Cardiac muscle cell (in vitro differentiated cells and primary cell): ENCODE data around the gene BFSP2. TPM values are rescaled to one million over a fixed set of nuclear protein-coding genes. Genes with fewer than 3 reads are reported as not detected.

Source experiments
- DNase-seq, 2 donors: peaks; one replicate each; pipeline versions ENCODE4 v3.0.0 to v3.0.0-alpha.2; 2010 to 2017; ENCODE audit warnings: low read depth in 1 of 2, low spot score in 1 of 2
- H3K27ac ChIP-seq: fragments of 200-600 bp; sonication (generic); 2 replicates; pipeline ENCODE4 v1.5.1; 2016
- H3K27me3 ChIP-seq: fragments of 200-600 bp; sonication (generic); 2 replicates; pipeline ENCODE4 v1.6.0; 2016; ENCODE audit warnings: control low read depth
- H3K36me3 ChIP-seq: fragments of 200-600 bp; sonication (generic); 2 replicates; pipeline ENCODE4 v1.5.1; 2016; ENCODE audit warnings: control low read depth
- H3K4me1 ChIP-seq: fragments of 200-600 bp; sonication (generic); 2 replicates; pipeline ENCODE4 v1.8.1; 2017; ENCODE audit warnings: low read depth, mild to moderate bottlenecking, mixed run types
- H3K4me3 ChIP-seq: fragments of 200-600 bp; sonication (generic); 2 replicates; pipeline ENCODE4 v1.5.1; 2016; ENCODE audit warnings: mild to moderate bottlenecking
- H3K9me3 ChIP-seq: fragments of 200-600 bp; sonication (generic); 2 replicates; pipeline ENCODE4 v1.5.1; 2017; ENCODE audit warnings: low read depth, mild to moderate bottlenecking, control low read depth
- polyA plus RNA-seq: library from polyadenylated mRNA; unstranded; fragments of >200 nt; fragmentation: Nextera tagmentation; extraction: Ambion mirVana; gene quantifications from 2 replicates; pipeline ENCODE4 v1.2.1, GENCODE V29; 2016
- total RNA-seq: library from RNA; depleted of rRNA; stranded (reverse); fragments of >200 nt; gene quantifications from 2 replicates; pipeline ENCODE4 v1.2.3, GENCODE V29; 2016
- TF ChIP-seq, protein P1 (sequence below): IDR thresholded peaks from 2 replicates; pipeline ENCODE4 v1.5.1; 2012; ENCODE audit warnings: low read depth, mild to moderate bottlenecking, low read length

BFSP2 gene
- total and polyA plus RNA-seq, 2 experiments from 2014 or later: not detected

DNA sequence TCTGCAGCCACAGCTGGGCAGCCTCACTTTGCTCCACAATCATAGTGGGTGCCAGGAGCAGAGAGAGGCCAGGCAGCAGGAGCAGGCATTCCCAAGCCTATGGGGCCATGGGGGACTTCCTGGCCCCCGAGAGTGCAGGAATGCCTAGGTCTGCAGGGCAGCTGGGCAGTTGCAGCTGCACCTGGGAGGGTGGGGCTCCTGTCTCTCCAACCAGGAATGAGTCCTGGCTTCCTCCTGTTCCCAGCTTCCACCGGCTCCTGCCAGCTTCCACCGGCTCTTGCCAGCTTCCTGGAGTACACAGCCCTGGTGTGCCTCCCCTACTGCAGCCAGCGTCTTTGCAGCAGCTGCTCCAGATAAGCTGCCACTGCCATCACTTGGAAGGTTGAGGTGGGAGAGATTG, 87.3 kb downstream of the BFSP2 start:
- no peak for DNase-seq
- Histone ChIP-seq H3K9me3 (no peaks in the 10 kb centered on the region), H3K36me3 (no peaks in the 10 kb centered on the region), H3K4me1 (peaks cover 6% of the 10 kb centered on the region), H3K27me3 (no peaks in the 10 kb centered on the region), H3K4me3 (no peak overlapping the region), H3K27ac (no peak overlapping the region)
- TF ChIP-seq, protein P1, sequence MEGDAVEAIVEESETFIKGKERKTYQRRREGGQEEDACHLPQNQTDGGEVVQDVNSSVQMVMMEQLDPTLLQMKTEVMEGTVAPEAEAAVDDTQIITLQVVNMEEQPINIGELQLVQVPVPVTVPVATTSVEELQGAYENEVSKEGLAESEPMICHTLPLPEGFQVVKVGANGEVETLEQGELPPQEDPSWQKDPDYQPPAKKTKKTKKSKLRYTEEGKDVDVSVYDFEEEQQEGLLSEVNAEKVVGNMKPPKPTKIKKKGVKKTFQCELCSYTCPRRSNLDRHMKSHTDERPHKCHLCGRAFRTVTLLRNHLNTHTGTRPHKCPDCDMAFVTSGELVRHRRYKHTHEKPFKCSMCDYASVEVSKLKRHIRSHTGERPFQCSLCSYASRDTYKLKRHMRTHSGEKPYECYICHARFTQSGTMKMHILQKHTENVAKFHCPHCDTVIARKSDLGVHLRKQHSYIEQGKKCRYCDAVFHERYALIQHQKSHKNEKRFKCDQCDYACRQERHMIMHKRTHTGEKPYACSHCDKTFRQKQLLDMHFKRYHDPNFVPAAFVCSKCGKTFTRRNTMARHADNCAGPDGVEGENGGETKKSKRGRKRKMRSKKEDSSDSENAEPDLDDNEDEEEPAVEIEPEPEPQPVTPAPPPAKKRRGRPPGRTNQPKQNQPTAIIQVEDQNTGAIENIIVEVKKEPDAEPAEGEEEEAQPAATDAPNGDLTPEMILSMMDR: no peak

DNA sequence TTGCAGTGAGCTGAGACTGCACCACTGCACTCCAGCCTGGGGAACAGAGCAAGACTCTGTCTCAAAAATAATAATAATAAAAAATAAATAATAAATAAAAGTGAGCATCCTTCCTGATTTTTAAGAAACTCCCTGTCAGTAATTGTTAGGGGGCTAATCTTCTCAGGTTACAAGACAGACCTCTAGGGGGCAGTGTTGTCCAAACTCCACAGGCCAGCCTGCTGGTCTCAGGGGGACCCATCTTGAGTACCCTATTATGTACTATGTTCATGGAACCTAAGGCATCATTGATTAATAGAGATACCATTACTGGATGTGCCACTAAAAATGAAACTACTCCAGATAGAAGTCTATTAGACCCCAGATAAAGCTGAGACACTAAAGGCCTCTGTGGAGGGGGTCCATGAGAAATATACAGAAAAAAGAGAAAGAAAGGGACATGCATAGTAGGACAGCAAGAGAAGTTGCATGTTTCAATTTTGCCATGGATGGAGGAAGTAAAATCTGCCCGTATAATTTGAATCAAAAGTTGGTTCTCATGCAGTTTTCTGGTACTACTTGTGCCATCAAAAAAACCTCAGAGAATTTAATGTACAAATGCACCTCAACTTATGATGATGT, 88.2 kb downstream of the BFSP2 start:
- Histone ChIP-seq H3K27me3 (no peaks in the 10 kb centered on the region), H3K36me3 (no peaks in the 10 kb centered on the region), H3K9me3 (no peaks in the 10 kb centered on the region), H3K4me3 (no peak overlapping the region), H3K4me1 (peaks cover 6% of the 10 kb centered on the region), H3K27ac (no peak overlapping the region)
- peak in 1 of 2 donors; percentile 54 for DNase-seq
- TF ChIP-seq, protein P1: peak; percentile 59

DNA sequence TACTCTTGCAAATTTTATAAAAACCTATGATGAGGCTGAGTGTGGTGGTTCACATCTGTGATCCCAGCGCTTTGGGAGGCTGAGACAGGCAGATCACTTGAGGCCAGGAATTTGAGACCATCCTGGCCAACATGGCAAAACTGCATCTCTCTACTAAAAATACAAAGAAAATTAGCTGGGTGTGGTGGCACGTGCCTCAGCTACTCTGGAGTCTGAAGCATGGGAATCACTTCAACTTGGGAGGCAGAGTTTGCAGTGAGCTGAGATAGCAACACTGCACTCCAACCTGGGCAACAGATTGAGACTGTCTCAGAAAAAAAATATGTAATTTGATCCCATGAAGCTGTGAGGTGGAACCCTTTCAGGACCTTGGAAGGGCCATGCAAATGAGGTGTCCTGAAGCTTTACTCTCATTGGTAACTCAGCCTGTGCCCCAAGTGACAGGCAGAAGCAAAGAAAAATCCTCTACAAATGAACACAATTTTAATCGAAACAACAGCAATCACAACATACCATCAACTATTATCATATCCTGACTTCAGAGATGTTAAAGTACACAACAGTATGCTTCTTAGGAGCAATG, 89.0 kb downstream of the BFSP2 start:
- H3K36me3 ChIP-seq: no peaks in the 10 kb centered on the region
- TF ChIP-seq, protein P1: no peak
- no peaks in the 10 kb centered on the region for H3K27me3 ChIP-seq
- H3K27ac ChIP-seq: peak overlapping the region; percentile 71
- H3K4me3 ChIP-seq: no peak overlapping the region
- DNase-seq: peak; percentile 73 to 77
- H3K9me3 ChIP-seq: no peaks in the 10 kb centered on the region
- H3K4me1 ChIP-seq: peaks cover 6% of the 10 kb centered on the region

DNA sequence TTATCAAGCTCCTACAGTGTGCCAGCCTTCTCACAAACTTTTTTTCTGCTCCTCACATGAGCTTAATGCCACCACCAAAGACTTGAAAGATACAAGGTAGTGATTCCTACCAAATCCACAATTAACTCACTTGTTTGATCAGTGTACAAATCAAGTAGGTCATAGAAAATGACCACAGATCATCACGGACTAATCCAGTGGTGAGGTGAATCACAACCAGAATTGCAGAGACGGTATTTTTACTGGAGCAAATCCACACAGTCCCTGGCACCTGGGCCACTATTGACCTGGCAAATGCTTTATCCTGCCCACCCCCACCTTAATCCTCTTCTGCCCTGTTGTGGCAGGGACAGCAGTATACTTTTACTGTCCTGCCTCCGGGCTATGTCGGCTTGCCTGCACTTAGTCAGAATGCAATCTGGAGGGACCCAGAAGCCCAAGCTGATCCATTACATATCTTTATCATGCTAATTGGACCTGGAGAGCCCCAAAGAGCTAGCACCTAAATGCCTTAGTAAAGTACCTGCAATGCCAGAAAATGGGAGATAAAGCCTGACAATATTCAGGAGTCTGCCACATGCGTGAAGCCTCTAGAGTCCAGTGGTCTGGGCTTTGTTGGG, 89.7 kb downstream of the BFSP2 start:
- H3K27me3 ChIP-seq: no peaks in the 10 kb centered on the region
- H3K36me3 ChIP-seq: no peaks in the 10 kb centered on the region
- peaks cover 6% of the 10 kb centered on the region for H3K4me1 ChIP-seq
- no peaks in the 10 kb centered on the region for H3K9me3 ChIP-seq
- peak overlapping the region; percentile 40 for H3K27ac ChIP-seq
- DNase-seq: no peak
- no peak overlapping the region for H3K4me3 ChIP-seq
- TF ChIP-seq, protein P1: no peak

DNA sequence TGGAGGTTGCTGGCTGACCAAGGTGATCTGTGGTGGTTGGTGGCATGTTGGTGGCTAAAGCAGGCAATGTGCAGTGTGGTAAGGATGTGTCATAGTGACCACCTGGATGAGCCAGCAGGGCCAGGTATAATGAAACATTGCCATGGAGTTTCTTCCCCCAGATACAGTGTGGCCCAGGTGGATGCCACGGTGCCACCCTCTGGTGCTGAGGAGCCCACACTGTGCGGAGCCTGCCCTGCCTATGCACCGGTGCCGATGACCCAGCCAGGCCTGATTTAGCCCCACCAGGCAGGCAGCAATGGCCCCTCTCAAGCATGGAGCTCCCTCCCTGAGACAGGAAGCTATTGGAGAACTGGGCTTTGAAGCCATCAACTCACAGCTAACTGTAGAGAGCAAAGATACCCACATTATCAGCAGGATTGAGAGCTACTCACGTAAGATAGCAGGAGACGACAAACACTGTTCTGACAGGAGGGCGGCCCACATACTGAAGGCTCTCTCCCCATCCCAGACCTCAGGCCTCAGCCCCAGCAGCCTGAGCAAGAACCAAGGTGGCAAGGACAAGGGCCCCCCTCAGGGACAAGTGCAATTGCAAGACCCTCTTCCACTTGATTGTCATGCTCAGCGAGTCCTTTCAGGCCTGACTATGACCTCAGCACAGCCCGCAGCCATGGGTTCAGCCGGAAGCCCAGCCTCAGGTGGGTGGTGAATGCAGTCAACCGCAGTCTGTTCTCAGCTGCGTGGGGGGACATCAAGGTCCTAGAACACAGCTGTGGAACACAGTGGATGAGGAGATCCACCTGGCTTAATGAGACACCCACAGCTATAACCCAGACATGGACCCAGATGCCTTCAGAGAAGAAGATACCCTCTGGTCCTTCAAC, 90.9 kb downstream of the BFSP2 start:
- H3K4me1 ChIP-seq: peaks cover 6% of the 10 kb centered on the region
- DNase-seq: no peak
- H3K36me3 ChIP-seq: no peaks in the 10 kb centered on the region
- H3K4me3 ChIP-seq: no peak overlapping the region
- H3K9me3 ChIP-seq: no peaks in the 10 kb centered on the region
- TF ChIP-seq, protein P1: no peak
- H3K27me3 ChIP-seq: no peaks in the 10 kb centered on the region
- peak overlapping the region; percentile 40 for H3K27ac ChIP-seq
